Keratinocyte (primary cell): ENCODE data around the gene TRAM2. TPM values are rescaled to one million over a fixed set of nuclear protein-coding genes. Genes with fewer than 3 reads are reported as not detected.
A peak's percentile ranks its signal among the peaks of the same experiment; 100 is the strongest.

Experiments used
- DNase-seq: peaks from one replicate; pipeline ENCODE4 v3.0.0-alpha.2; 2011; ENCODE audit warnings: low read depth, missing footprints, low spot score
- FAIRE-seq: peaks from 2 replicates; lab custom pipeline; 2011; peaks lifted over from hg19 to GRCh38; lab: Jason Lieb, UNC
- H2AFZ ChIP-seq: 2 replicates; pipeline ENCODE4 v1.6.0; 2012; ENCODE audit warnings: low read length, control low read depth, inconsistent platforms; ENCODE audit not compliant: control insufficient read depth
- H3K27ac ChIP-seq: 2 replicates; pipeline ENCODE4 v1.5.1; 2011; ENCODE audit warnings: low read length; ENCODE audit not compliant: control insufficient read depth, insufficient read depth
- H3K27me3 ChIP-seq: 3 replicates; pipeline ENCODE4 v1.6.0; 2011; ENCODE audit warnings: low read length; ENCODE audit not compliant: control insufficient read depth, insufficient read depth; ENCODE audit errors: extremely low read depth
- H3K36me3 ChIP-seq, 2 experiments: 2 replicates in 1 of 2; 3 replicates in 1 of 2; pipeline ENCODE4 v1.5.1; 2011; ENCODE audit warnings: low read length in 2 of 2, mild to moderate bottlenecking in 1 of 2; ENCODE audit not compliant: control insufficient read depth in 2 of 2, insufficient read depth in 2 of 2; ENCODE audit errors: extremely low read depth in 1 of 2
- H3K4me1 ChIP-seq: 3 replicates; pipeline ENCODE4 v1.5.1; 2011; ENCODE audit warnings: low read length; ENCODE audit not compliant: control insufficient read depth, insufficient read depth; ENCODE audit errors: extremely low read depth
- H3K4me2 ChIP-seq: 3 replicates; pipeline ENCODE4 v1.6.0; 2011; ENCODE audit warnings: low read depth, low read length; ENCODE audit not compliant: control insufficient read depth, insufficient read depth; ENCODE audit errors: extremely low read depth
- H3K4me3 ChIP-seq, 3 experiments: fragments of 200-600 bp in 1 of 3; sonication (generic) in 1 of 3; 2 replicates in 2 of 3; 3 replicates in 1 of 3; pipeline ENCODE4 v1.5.1; 2011 to 2016; ENCODE audit warnings: low read length in 3 of 3, mild to moderate bottlenecking in 3 of 3, control low read depth in 2 of 3, inconsistent platforms in 1 of 3, low read depth in 1 of 3, mixed read lengths in 1 of 3, mixed run types in 1 of 3, moderate library complexity in 1 of 3; ENCODE audit not compliant: control insufficient read depth in 2 of 3, insufficient read depth in 2 of 3; ENCODE audit errors: extremely low read depth in 1 of 3
- H3K79me2 ChIP-seq: 2 replicates; pipeline ENCODE4 v1.6.0; 2012; ENCODE audit warnings: low read length; ENCODE audit not compliant: control insufficient read depth, insufficient read depth
- H3K9ac ChIP-seq: 3 replicates; pipeline ENCODE4 v1.6.0; 2011; ENCODE audit warnings: low read length; ENCODE audit not compliant: control insufficient read depth, insufficient read depth; ENCODE audit errors: extremely low read depth
- H3K9me1 ChIP-seq: 3 replicates; pipeline ENCODE4 v1.6.0; 2011; ENCODE audit warnings: low read length; ENCODE audit not compliant: control insufficient read depth, insufficient read depth; ENCODE audit errors: extremely low read depth
- H3K9me3 ChIP-seq: 2 replicates; pipeline ENCODE4 v1.5.1; 2012; ENCODE audit warnings: low read depth, low read length; ENCODE audit not compliant: control insufficient read depth
- H4K20me1 ChIP-seq: 3 replicates; pipeline ENCODE4 v1.6.0; 2011; ENCODE audit warnings: low read length; ENCODE audit not compliant: control insufficient read depth, insufficient read depth; ENCODE audit errors: extremely low read depth
- CTCF ChIP-seq, 3 experiments: IDR thresholded peaks in 1 of 3; conservative IDR thresholded peaks in 1 of 3; optimal IDR thresholded peaks in 1 of 3; 2 replicates in 2 of 3; 3 replicates in 1 of 3; pipeline versions ENCODE3 to v1.5.1; 2011; ENCODE audit warnings: low read length in 3 of 3, mild to moderate bottlenecking in 3 of 3, moderate library complexity in 2 of 3, control low read depth in 1 of 3, inconsistent platforms in 1 of 3; ENCODE audit not compliant: insufficient read depth in 2 of 3; ENCODE audit errors: extremely low read depth in 1 of 3
- EZH2 ChIP-seq: IDR thresholded peaks from one replicate; pipeline ENCODE4 v1.6.1; 2012; ENCODE audit warnings: inconsistent platforms, mild to moderate bottlenecking, low read length, moderate library complexity
- dilution Hi-C: fragments of 300-500 bp; cut with MboI; formaldehyde crosslinking; loops from one replicate; pipeline ENCODE4 v1.7.0; 2020; ENCODE audit warnings: low sequenced_read_pairs; ENCODE audit not compliant: extremely low pct_ligation_motif_present
- polyA plus RNA-seq, 5 experiments: library from polyadenylated mRNA; depleted of rRNA in 3 of 5; stranded (reverse) in 3 of 5; stranded (forward) in 1 of 5; unstranded in 1 of 5; fragments of >200 nt; gene quantifications; 1 replicate in 1 of 5; 2 replicates in 3 of 5; 3 replicates in 1 of 5; pipeline versions ENCODE4 v1.2.1 to v1.2.3, GENCODE V29; 2011 to 2012; ENCODE audit warnings: missing spikeins in 2 of 5, low read depth in 1 of 5, low replicate concordance in 1 of 5

Gene TRAM2
- polyA plus RNA-seq, 1 donor (not counting 4 experiments of a cell fraction or from before 2014, with no cell fraction given) = 9.2 TPM

- no peak overlapping the region for H3K4me2 ChIP-seq
- dilution Hi-C loops = no loop called here
- H3K79me2 ChIP-seq = peaks cover 21% of the 10 kb centered on the region
These were observed 32.1 kb downstream of the TRAM2 start for GRCh38 chr6:52544602-52545405.

DNA sequence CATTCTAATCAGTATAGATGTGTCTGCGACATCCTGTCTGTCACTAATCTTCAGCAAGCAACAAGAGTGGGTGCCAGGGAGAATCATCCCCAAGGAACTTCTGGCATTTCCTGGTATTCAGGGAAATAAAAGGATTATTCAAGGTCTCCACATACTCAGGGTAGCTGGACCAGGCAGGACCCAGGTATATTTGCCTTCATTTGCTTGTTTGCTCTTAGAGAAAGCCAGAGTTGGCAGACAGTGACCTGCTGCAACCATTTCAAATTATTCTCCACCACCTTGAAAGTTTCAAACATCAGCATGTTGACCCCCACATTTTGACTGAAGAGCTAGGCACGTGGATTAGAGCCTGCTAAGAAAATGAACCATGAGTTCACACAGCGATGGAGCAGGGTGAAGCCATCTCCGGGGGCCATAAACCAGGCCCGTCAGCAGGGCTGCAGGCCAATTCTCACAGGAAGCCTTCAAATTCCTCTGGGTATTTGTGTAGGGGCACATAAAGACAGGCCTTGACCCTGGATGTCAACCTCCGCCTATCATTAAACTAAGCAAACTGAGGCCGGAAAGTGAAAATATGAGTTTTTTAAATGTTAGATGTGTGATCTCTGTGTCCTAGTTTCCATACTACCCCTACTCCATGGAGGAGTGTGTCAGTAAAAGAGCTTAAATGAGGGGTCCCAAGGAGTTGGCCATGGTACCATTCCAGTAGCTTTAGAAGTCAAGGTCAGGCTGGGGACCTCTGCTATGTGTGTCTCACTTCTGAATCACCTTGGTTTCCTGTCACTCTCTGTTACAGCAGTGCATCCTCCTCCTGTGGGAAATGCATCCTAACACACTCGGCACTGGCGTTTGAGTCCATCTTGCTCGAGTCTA, 32.9 kb downstream of the TRAM2 start:
- FAIRE-seq (no peak), DNase-seq (no peak)
- dilution Hi-C loops = no loop called here
- TF ChIP-seq CTCF (optimal IDR thresholded peaks at IDR 0.05 in 1 of 3, IDR thresholded peaks at IDR 0.05 in 1 of 3, conservative IDR thresholded peaks at IDR 0.05 in 1 of 3; ENCODE audit: extremely low read depth in 1 of 3, insufficient read depth in 2 of 3, low read length in 3 of 3) (no peak), EZH2 (no peak)
- Histone ChIP-seq H3K9me1 (no peaks in the 10 kb centered on the region), H3K36me3 (no peaks in the 10 kb centered on the region), H3K4me2 (peak overlapping the region; percentile 11), H3K79me2 (peaks cover 20% of the 10 kb centered on the region), H3K4me3 (no peak overlapping the region), H3K9me3 (no peaks in the 10 kb centered on the region), H4K20me1 (no peaks in the 10 kb centered on the region), H3K4me1 (peaks cover 39% of the 10 kb centered on the region), H2AFZ (no peak overlapping the region), H3K27me3 (no peaks in the 10 kb centered on the region), H3K27ac (no peak overlapping the region), H3K9ac (no peak overlapping the region)

More at GRCh38 chr6:52544602-52545405, 32.1 kb downstream of the TRAM2 start:
- Histone ChIP-seq H4K20me1 (no peaks in the 10 kb centered on the region), H3K9me1 (no peaks in the 10 kb centered on the region), H3K27ac (no peak overlapping the region), H2AFZ (no peak overlapping the region), H3K9ac (no peak overlapping the region), H3K36me3 (no peaks in the 10 kb centered on the region), H3K27me3 (no peaks in the 10 kb centered on the region), H3K9me3 (no peaks in the 10 kb centered on the region), H3K4me1 (peaks cover 36% of the 10 kb centered on the region), H3K4me3 (no peak overlapping the region)
- no peak for TF ChIP-seq EZH2
- TF ChIP-seq CTCF (optimal IDR thresholded peaks at IDR 0.05 in 1 of 3, IDR thresholded peaks at IDR 0.05 in 1 of 3, conservative IDR thresholded peaks at IDR 0.05 in 1 of 3; ENCODE audit: extremely low read depth in 1 of 3, insufficient read depth in 2 of 3, low read length in 3 of 3) = no peak
- DNase-seq (no peak), FAIRE-seq (no peak)
